GM18517 (cell line): ENCODE measurements around the gene NR3C1.
A peak's percentile ranks its signal among the peaks of the same experiment; 100 is the strongest.

Source experiments
- ATAC-seq: cut with Tn5 transposase; IDR thresholded peaks from one replicate; pipeline ENCODE4 v1.9.1; 2021; ENCODE audit warnings: mild to moderate bottlenecking, moderate library complexity; ENCODE audit not compliant: unreplicated experiment

NR3C1 gene

GRCh38 chr5:143426437-143426991 is 23.0 kb upstream of the NR3C1 start:
- ATAC-seq: peak; percentile 64

- ATAC-seq: no peak
These were observed 22.3 kb upstream of the NR3C1 start for GRCh38 chr5:143425835-143426234.

- peak; percentile 41 for ATAC-seq
These were observed 14.8 kb upstream of the NR3C1 start for GRCh38 chr5:143418140-143418866.

GRCh38 chr5:143417503-143418139 is 14.1 kb upstream of the NR3C1 start:
- ATAC-seq: no peak

GRCh38 chr5:143416411-143416810 is 12.9 kb upstream of the NR3C1 start:
- no peak for ATAC-seq

GRCh38 chr5:143413958-143414669 is 10.6 kb upstream of the NR3C1 start:
- ATAC-seq: peak; percentile 70

- no peak for ATAC-seq
These were observed 9.3 kb upstream of the NR3C1 start for GRCh38 chr5:143412661-143413342.

GRCh38 chr5:143409926-143410325 is 6.4 kb upstream of the NR3C1 start:
- no peak for ATAC-seq

GRCh38 chr5:143406408-143406807 is 2.9 kb upstream of the NR3C1 start:
- ATAC-seq: no peak

- no peak for ATAC-seq
These were observed 2.3 kb upstream of the NR3C1 start for GRCh38 chr5:143405849-143406098.

GRCh38 chr5:143405063-143405848 is 1.8 kb upstream of the NR3C1 start:
- ATAC-seq: peak; percentile 28

GRCh38 chr5:143404416-143405062 is 1.1 kb upstream of the NR3C1 start:
- peak; percentile 13 for ATAC-seq

- ATAC-seq: peak; percentile 16
These were observed 223 bp downstream of the NR3C1 start for GRCh38 chr5:143403334-143403592.

GRCh38 chr5:143402553-143403333 is 743 bp downstream of the NR3C1 start:
- no peak for ATAC-seq

GRCh38 chr5:143402017-143402552 is 1.4 kb downstream of the NR3C1 start:
- no peak for ATAC-seq

- no peak for ATAC-seq
These were observed 2.1 kb downstream of the NR3C1 start for GRCh38 chr5:143401227-143402016.

GRCh38 chr5:143400541-143401226 is 2.8 kb downstream of the NR3C1 start:
- ATAC-seq: no peak
